ENCODE results near the gene TEX101.

- TF ChIP-seq MAX (IDR thresholded peaks at IDR 0.05) (no peak), CTCF (IDR thresholded peaks at IDR 0.05; ENCODE audit: low read depth, low read length, missing input control) (no peak), FOXA2 (IDR thresholded peaks at IDR 0.05) (no peak), SP1 (IDR thresholded peaks at IDR 0.05) (no peak), YY1 (IDR thresholded peaks at IDR 0.05) (no peak), RAD21 (IDR thresholded peaks at IDR 0.05) (no peak), REST (IDR thresholded peaks at IDR 0.05) (no peak), JUND (IDR thresholded peaks at IDR 0.05) (no peak), TAF1 (conservative IDR thresholded peaks at IDR 0.05) (no peak), GABPA (IDR thresholded peaks at IDR 0.05 in 1 of 2, conservative IDR thresholded peaks at IDR 0.05 in 1 of 2) (no peak)
Measured at GRCh38 chr19:43445426-43445825, 30.7 kb downstream of the TEX101 start.
